ENCODE measurements around the gene ALDH7A1.

Gene ALDH7A1

GRCh38 chr5:126490167-126490940, 104.7 kb downstream of the ALDH7A1 start:
- no peak for TF ChIP-seq FOXP2 (optimal IDR thresholded peaks at IDR 0.05; ENCODE audit: borderline replicate concordance, extremely low read depth, extremely low read length, insufficient read depth)
- TF ChIP-seq POLR2AphosphoS5 (IDR thresholded peaks at IDR 0.05; ENCODE audit: low read depth, low read length): no peak
- no peak for TF ChIP-seq TAF1 (IDR thresholded peaks at IDR 0.05; ENCODE audit: borderline replicate concordance, insufficient read depth, low read length)
- TF ChIP-seq, protein P1, sequence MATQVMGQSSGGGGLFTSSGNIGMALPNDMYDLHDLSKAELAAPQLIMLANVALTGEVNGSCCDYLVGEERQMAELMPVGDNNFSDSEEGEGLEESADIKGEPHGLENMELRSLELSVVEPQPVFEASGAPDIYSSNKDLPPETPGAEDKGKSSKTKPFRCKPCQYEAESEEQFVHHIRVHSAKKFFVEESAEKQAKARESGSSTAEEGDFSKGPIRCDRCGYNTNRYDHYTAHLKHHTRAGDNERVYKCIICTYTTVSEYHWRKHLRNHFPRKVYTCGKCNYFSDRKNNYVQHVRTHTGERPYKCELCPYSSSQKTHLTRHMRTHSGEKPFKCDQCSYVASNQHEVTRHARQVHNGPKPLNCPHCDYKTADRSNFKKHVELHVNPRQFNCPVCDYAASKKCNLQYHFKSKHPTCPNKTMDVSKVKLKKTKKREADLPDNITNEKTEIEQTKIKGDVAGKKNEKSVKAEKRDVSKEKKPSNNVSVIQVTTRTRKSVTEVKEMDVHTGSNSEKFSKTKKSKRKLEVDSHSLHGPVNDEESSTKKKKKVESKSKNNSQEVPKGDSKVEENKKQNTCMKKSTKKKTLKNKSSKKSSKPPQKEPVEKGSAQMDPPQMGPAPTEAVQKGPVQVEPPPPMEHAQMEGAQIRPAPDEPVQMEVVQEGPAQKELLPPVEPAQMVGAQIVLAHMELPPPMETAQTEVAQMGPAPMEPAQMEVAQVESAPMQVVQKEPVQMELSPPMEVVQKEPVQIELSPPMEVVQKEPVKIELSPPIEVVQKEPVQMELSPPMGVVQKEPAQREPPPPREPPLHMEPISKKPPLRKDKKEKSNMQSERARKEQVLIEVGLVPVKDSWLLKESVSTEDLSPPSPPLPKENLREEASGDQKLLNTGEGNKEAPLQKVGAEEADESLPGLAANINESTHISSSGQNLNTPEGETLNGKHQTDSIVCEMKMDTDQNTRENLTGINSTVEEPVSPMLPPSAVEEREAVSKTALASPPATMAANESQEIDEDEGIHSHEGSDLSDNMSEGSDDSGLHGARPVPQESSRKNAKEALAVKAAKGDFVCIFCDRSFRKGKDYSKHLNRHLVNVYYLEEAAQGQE (IDR thresholded peaks at IDR 0.05; ENCODE audit: insufficient read depth in 1 of 2, low read depth in 2 of 2, low read length in 2 of 2): no peak
- TF ChIP-seq SIN3A (IDR thresholded peaks at IDR 0.05; ENCODE audit: borderline replicate concordance, insufficient read depth, low read length): no peak

DNA sequence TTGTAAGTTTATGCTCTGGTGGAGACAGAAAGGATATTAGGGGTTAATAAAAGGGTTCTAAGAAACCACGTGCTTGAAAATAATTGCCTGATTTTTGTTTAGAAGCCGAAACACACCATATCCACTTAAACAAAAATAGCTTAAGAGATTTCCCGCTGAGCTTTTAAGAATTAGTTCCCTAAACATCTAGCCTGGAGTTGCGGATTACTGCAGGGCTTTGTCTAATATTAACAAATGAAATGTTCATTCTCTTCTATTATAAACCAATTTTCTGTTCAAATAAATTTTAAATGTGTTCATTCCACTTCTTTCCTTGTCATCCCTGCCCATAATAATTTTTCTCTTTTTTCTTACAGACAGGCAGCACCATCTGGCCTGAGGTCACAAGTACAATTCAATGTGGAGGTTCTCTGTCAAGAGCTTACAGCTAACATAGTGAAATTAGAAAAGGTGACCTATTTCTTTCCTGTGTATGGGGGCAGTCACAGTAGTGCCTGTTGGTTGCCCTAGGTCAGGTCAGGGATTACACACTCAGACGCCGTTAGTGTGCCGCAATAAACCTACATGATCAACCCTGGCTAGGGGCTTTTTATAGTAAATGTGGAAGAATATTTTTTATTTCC, 106.5 kb downstream of the ALDH7A1 start:
- TF ChIP-seq POLR2AphosphoS5 (IDR thresholded peaks at IDR 0.05; ENCODE audit: low read depth, low read length): no peak
- TF ChIP-seq SIN3A (IDR thresholded peaks at IDR 0.05; ENCODE audit: borderline replicate concordance, insufficient read depth, low read length): no peak
- TF ChIP-seq TAF1 (IDR thresholded peaks at IDR 0.05; ENCODE audit: borderline replicate concordance, insufficient read depth, low read length): no peak
- no peak for TF ChIP-seq FOXP2 (optimal IDR thresholded peaks at IDR 0.05; ENCODE audit: borderline replicate concordance, extremely low read depth, extremely low read length, insufficient read depth)
- TF ChIP-seq, protein P1 (IDR thresholded peaks at IDR 0.05; ENCODE audit: insufficient read depth in 1 of 2, low read depth in 2 of 2, low read length in 2 of 2): no peak

DNA sequence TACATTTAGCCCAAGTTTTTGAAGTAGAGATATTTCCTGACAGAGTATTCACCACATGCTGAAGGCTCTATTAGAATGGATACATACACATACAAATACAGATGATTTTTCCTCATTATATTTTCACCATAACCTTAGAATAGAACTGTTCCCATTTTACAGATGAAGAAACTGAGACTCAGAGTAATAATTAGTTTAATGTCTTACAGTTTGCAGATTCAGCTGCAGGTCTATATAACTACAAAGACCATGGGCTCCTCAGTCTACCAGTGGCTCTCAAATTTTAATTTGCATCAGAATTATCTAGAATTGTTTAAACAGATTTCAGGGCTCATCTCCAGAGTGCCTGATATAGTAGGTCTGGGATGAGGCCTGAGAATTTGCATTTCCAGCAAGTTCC, 107.4 kb downstream of the ALDH7A1 start:
- TF ChIP-seq FOXP2 (optimal IDR thresholded peaks at IDR 0.05; ENCODE audit: borderline replicate concordance, extremely low read depth, extremely low read length, insufficient read depth) (no peak), SIN3A (IDR thresholded peaks at IDR 0.05; ENCODE audit: borderline replicate concordance, insufficient read depth, low read length) (no peak)

DNA sequence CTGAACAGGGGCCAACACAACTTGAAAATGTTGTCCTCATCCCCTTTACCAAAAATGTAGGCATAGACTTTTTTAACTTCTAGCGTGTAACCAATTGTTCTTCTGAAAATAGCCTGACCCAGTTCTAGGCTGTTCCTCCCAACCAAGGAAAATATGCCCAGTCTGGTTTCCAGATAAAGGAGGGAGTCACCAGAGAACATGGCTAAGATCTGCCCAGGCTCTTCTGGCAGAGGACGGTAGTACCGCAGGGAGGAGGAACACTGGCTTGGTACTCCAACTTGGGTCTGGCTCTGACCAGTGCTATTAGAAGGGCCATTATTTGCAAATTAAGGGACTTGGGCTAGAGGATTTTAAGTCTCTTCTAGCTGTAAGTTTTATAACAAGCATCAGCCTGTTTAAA, 108.7 kb downstream of the ALDH7A1 start:
- TF ChIP-seq FOXP2 (optimal IDR thresholded peaks at IDR 0.05; ENCODE audit: borderline replicate concordance, extremely low read depth, extremely low read length, insufficient read depth) (no peak), POLR2AphosphoS5 (IDR thresholded peaks at IDR 0.05; ENCODE audit: low read depth, low read length) (no peak), TAF1 (IDR thresholded peaks at IDR 0.05; ENCODE audit: borderline replicate concordance, insufficient read depth, low read length) (no peak), SIN3A (IDR thresholded peaks at IDR 0.05; ENCODE audit: borderline replicate concordance, insufficient read depth, low read length) (no peak)
- TF ChIP-seq, protein P1 (IDR thresholded peaks at IDR 0.05; ENCODE audit: insufficient read depth in 1 of 2, low read depth in 2 of 2, low read length in 2 of 2): no peak

DNA sequence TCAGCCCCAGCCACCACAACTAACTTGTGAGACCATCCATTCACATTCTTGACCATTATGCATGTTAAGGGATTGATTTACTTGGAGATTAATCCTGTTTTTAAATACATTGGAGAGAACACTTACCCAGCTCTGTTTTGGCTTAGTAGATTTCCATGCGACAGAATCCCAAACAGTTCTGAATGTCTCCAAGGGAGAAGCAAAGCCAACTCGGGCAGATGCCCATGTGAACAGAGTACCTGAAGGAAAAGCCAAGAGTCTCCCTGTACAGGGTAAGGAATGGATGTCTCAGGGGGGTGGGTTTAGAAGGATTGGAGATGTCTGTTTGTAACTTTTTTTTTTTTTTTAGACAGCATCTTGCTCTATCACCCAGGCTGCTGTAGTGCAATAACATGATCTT, 110.8 kb downstream of the ALDH7A1 start:
- TF ChIP-seq POLR2AphosphoS5 (IDR thresholded peaks at IDR 0.05; ENCODE audit: low read depth, low read length) (no peak), TAF1 (IDR thresholded peaks at IDR 0.05; ENCODE audit: borderline replicate concordance, insufficient read depth, low read length) (no peak), SIN3A (IDR thresholded peaks at IDR 0.05; ENCODE audit: borderline replicate concordance, insufficient read depth, low read length) (no peak), FOXP2 (optimal IDR thresholded peaks at IDR 0.05; ENCODE audit: borderline replicate concordance, extremely low read depth, extremely low read length, insufficient read depth) (no peak)
- TF ChIP-seq, protein P1 (IDR thresholded peaks at IDR 0.05; ENCODE audit: insufficient read depth in 1 of 2, low read depth in 2 of 2, low read length in 2 of 2): no peak

Measured in PFSK-1 (cell line).